Measurements from ENCODE around the gene PYGO2.

PYGO2 gene

DNA sequence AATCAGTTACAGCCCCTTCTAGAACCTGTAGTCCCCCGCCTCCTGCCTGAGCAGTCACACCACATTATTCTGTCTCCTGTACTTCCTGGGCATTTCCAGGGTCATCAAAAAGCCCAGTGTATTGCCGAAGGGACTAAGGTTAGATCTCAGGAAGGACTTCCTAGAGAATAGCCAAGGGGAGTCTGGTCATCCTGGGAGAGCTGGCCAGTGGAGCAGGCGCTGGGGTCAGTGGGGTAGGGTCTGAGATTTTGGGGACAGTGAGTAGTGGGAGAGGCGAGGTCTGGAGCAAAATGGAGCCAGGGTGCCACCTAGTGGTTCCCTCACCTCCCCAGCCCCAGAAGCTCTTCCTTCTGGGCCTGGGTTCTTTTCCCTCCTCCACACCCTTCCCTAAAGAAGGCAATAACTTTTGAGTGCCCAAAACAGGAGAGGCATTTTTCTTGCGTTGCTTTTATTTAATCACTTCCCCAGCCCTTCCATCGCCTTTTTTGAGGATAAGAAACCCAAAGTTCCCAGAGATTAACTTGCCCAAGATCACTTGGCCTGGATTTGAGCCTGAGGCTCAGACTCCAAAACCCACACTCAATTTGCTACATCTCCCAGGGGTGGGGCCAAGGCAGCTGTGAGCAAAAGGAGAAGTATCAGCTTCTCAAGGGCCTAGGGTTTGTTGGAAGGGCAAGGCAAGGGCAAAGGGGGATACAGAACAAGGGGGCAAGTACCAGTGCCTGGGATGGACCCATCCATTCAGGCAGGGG is 17.8 kb downstream of the PYGO2 start:
- DNase-seq (ENCODE audit: low read depth in 2 of 2) = no peak

DNA sequence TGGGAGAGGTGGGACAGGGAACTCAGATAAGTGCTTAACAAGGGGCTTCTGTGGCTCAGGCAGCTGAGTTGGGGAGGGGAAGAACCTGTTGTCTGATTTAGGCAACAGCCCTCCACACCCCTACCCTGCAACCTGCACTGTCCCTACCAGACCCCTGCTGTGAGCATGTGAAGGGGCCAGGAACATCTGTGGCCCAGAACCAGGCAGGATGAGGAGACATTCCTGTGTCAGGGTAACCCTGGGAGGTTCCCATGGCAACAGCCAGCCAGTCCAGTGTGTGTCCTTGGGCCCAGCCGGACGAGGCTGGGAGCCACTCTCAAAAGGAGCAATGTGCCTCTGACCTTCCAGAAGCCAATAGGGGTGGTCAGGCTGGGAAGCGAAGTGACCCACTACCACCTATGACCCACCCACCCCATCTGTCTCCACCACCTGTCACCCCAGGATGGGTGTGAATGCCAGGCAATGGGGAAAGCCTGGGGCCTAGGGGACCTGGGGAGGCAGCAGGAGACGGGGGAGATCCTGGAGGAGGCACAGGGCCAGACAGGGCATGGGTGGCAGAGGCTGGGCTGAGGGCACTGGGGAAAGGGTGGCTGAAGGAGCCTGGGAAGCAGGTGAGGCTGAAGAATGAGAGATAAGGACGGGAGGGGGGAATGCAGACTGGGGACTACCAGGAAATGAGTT is 20.1 kb downstream of the PYGO2 start:
- DNase-seq (ENCODE audit: low read depth in 2 of 2) = no peak

DNA sequence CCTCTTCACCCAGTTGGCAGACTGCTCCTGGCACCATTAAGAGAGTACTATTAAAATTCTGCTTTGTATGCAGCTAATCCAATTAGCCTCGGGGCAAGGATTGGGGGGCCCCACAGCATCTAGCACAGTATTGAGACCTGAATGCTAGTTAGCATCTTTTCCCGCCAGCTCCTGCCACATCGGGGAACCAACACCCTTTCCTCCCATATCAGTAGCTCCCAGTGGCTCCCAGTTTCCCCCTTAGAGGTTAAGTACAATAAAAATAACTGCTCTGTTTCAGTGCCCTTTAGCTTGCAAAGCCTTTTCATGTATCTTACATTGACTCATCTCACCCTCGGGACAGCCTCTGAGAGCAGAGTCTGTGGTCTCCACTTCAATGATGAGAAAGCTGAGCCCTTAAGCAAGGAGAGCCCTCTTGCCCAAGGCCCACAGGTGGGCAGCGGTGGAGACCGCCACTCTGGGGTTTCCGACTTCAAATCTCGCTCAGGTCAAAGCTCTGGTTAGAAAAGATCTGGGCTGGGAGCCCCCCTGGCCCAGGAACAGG is 20.9 kb downstream of the PYGO2 start:
- no peak for DNase-seq (ENCODE audit: low read depth in 2 of 2)

DNA sequence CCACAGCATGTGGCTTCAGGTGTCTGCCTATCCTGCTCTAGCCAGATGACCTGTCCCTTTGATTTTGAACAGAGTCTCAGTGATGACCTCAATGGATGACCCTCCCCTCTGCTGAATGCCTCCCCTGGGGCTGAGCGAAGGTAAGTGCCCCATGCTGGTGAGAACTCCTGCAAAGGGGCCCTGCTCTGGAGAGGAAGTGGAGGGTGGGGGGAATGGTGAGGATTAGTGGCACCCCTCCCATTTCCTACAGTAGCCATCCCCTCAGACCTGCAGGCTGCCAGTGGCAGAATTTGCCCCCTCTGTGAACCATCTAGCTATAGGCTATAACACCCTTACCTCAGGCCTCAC is 21.4 kb downstream of the PYGO2 start:
- no peak for DNase-seq (ENCODE audit: low read depth in 2 of 2)

DNA sequence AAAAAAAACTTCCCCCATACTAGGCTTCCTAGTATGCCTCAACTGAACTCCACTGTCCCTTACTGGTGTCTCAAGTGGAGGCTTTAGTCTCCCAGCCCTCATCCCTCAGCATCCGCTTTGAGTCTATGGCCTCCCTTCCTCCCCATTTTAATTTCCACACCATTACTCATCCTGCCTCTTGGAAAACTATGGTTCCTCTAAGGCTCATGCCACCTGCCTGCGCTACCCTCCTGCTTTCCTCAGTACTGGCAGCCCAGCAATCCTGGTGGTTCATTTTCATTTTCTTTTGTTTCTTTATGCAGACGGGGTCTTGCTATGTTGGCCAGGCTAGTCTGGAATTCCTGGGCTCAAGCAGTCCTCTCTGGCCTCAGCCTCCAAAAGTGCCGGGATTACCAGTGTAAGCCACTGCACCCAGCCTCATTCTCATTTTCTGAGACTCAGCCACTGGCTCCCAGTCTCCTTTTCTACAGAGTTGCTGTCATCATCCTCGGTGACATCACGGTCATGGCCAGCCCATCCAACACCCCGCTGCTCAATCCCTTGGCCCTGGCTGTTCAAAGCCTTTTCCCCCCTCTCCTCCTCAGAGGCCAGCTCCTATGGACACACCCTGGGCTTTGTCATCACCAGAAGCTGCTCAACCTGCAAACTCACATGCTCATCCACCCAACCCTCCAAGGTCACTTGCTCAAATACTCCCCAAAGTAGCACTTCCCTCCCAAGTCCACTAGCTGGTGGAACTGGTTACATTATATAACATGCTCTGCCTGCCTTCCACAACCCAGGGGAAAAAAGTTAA is 22.8 kb downstream of the PYGO2 start:
- DNase-seq (ENCODE audit: low read depth in 2 of 2) = no peak

GRCh38 chr1:154937988-154938386 is 23.6 kb downstream of the PYGO2 start:
- DNase-seq (ENCODE audit: low read depth in 2 of 2) = no peak

DNA sequence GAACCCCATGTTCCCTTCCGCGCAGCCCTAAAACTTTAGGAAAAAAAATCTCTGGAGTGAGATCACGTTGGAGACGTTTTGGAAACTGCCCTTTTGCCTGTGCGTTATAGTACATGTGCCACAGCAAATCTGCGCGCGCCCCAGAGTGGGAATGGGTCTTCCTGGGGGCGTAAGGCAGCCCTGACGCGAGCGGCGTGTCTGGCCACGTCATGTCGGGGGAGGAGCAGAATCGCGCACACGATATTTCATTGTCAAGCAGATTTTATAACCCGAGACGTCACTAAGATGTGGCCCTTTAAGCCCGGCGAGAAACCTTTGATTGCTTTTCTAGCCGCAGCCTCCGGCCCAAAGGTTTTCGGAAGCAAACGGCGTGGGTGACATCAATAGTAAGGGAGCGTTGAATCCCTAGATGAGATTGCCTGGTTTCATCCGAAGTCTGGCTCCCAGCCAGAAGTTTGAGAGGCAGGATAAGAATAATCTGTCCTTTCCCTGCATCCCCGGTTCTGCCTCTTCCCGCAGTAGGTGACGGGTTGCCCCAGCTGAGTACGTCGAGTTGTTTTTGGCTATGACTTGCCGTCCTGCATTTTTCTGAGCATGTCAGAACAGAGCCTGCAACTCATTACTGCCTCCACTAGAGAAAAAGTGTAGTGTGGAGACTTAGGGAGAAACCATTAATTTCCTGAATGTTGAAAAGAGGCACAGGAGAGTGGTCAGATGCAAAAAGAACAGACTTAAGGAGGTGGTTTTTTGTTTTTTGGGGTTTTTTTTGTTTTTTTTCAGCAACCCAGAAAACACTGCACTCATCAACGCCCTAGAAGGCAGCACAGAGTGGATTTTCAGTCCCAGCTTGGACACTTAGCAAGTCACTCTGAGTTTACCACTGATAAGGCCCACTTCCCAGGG is 24.2 kb downstream of the PYGO2 start:
- peak; percentile 83 for DNase-seq (ENCODE audit: low read depth in 2 of 2)

GRCh38 chr1:154936555-154937084 is 25.0 kb downstream of the PYGO2 start, which contains the start of gene PMVK:
Gene PMVK (minus strand): TSS chr1:154936719. CDS start chr1:154936685, 34 bp downstream.
- DNase-seq (ENCODE audit: low read depth in 2 of 2) = peak; percentile 92 to 95

GRCh38 chr1:154935749-154936554 is 25.6 kb downstream of the PYGO2 start:
- no peak for DNase-seq (ENCODE audit: low read depth in 2 of 2)

GRCh38 chr1:154934358-154934948 is 27.1 kb downstream of the PYGO2 start:
- no peak for DNase-seq (ENCODE audit: low read depth in 2 of 2)

DNA sequence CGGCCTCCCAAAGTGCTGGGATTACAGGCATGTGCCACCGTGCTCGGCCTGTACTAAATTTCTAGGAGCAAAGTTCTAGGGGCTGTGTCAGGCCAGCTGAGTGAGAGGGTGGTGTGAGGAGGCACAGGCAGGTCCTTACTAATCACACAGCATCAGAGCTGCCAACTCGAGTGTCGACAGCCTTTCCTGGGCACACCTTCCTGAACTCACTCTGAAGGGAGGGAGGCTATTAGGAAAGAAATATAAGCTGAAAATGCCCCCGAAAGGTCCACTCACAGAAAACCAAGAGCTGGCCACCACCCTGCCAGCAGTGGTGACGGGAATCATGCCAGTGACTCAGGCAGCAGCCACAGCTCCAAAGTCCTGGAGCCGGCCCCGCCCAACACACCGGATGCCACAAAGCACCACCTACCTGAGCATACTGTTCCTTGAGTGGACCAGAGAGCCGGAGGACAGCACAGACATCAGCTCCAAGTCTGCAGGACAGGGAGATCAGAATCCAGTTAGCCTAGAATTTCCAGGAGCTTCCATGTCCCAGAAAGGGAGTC is 29.6 kb downstream of the PYGO2 start:
- no peak for DNase-seq (ENCODE audit: low read depth in 2 of 2)

DNA sequence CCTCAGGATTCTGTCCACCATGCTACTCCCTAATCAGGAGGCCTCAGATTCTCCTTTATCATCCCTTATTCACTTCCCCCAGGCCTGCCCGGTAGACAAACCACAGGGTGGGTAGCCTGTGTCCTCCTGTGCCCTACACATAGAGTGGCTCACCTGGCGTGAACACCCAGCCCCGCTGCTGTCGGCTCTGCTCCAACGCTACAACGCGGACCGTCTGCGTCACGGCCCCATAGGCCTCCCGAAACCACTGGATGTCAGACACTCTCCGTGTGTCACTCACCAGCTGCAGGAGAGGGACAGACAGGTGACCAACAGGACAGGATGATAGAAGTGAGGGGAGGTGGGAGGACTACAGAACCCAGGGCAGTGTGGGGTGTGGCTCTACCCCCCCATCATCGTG is 35.4 kb downstream of the PYGO2 start:
- no peak for DNase-seq (ENCODE audit: low read depth in 2 of 2)

DNA sequence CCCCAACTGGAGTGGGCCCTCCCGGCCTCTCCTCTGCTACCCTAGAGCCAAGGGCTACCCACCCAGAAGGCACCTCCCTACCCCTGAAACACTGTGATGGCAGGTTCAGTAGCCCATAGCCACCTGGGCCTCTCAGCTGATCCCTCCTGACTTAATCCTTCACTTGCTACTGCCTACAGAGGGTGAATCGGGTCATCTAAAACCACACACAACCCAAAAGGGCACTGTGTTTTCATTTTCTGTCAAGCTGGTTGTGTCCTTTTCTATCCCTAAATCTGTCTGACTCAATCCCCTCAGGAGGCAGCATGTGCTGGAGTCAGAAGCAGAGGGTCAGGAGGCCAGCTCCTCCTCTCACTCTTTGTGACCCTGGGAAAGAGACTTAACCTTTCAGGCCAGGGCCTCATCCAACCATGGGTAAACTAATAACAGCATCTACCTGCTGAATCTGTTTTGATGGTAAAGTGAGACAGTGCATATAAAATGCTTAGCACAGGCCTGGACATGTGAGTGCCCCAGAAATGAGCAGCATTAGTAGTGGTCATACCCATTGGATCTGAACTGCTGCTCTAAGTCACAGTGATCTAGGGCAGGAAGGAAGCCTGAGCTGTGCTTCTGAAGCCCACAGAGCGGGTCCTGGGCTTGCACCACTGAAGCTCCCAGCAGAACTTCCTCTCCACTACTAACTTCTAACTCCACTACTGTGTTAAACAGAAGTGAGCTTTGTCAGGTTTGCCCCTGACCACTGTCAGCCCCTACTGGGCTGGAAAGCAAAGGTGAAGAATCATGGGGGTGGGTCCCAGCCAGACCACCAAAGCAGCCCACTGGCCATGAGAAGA is 36.0 kb downstream of the PYGO2 start:
- DNase-seq (ENCODE audit: low read depth in 2 of 2) = no peak

- DNase-seq (ENCODE audit: low read depth in 2 of 2) = no peak
Observed at GRCh38 chr1:154923695-154924094, 37.9 kb downstream of the PYGO2 start.

DNA sequence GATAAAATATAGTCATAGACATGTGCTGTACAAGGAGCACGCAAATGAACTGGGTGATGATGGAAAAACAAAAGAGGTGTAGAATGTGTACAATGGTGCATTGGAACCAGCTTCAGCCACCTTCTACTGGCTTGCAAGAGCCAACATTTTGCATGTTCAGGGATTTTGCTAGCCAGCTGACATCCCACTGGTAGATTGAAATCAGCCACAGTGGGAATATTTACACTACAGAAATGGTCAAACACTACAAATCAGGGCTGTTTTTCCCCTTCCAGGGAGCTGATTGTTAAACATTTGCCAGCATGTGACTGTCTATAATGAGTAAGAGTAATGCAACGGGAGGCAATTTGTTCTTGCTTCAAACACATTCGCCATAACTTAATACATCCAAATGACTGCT is 48.3 kb downstream of the PYGO2 start:
- no peak for DNase-seq (ENCODE audit: low read depth in 2 of 2)

GRCh38 chr1:154912755-154913154 is 48.8 kb downstream of the PYGO2 start:
- DNase-seq (ENCODE audit: low read depth in 2 of 2) = no peak

GRCh38 chr1:154911691-154912550 is 49.7 kb downstream of the PYGO2 start:
- no peak for DNase-seq (ENCODE audit: low read depth in 2 of 2)

GRCh38 chr1:154910851-154911250 is 50.7 kb downstream of the PYGO2 start:
- DNase-seq (ENCODE audit: low read depth in 2 of 2) = no peak

Data from stimulated activated CD8-positive, alpha-beta memory T cell treated with anti-CD3 and anti-CD28 coated beads, Interleukin-7, amount 100 ng/mL, for 4 hours (primary cell).